Osteoblast (primary cell): ENCODE measurements around the gene FLACC1. TPM values are rescaled to one million over a fixed set of nuclear protein-coding genes. Genes with fewer than 3 reads are reported as not detected.

ENCODE experiments used
- DNase-seq: peaks from one replicate; pipeline ENCODE4 v3.0.0; 2011; ENCODE audit warnings: low spot score, mixed read lengths; ENCODE audit not compliant: insufficient read length; ENCODE audit errors: missing footprints
- H2AFZ ChIP-seq: 2 replicates; pipeline ENCODE4 v1.6.0; 2011; ENCODE audit warnings: mild to moderate bottlenecking, low read length
- H3K27ac ChIP-seq: 2 replicates; pipeline ENCODE4 v1.5.1; 2011; ENCODE audit warnings: mild to moderate bottlenecking, low read depth, low read length, moderate library complexity
- H3K27me3 ChIP-seq: 2 replicates; pipeline ENCODE4 v1.6.0; 2012; ENCODE audit warnings: mild to moderate bottlenecking, control low read depth, inconsistent platforms, low read length, moderate library complexity; ENCODE audit not compliant: insufficient read depth
- H3K36me3 ChIP-seq: 2 replicates; pipeline ENCODE4 v1.5.1; 2011; ENCODE audit warnings: mild to moderate bottlenecking, low read length, control low read depth, moderate library complexity; ENCODE audit not compliant: insufficient read depth
- H3K4me1 ChIP-seq: 2 replicates; pipeline ENCODE4 v1.5.1; 2011; ENCODE audit warnings: mild to moderate bottlenecking, low read length, control low read depth, moderate library complexity; ENCODE audit not compliant: insufficient read depth
- H3K4me2 ChIP-seq: 2 replicates; pipeline ENCODE4 v1.6.0; 2011; ENCODE audit warnings: mild to moderate bottlenecking, low read length; ENCODE audit not compliant: insufficient read depth
- H3K4me3 ChIP-seq: fragments of 200-600 bp; sonication (generic); 3 replicates; pipeline ENCODE4 v1.5.1; 2012; ENCODE audit warnings: mild to moderate bottlenecking, low read length, inconsistent platforms; ENCODE audit not compliant: insufficient read depth
- H3K79me2 ChIP-seq: 2 replicates; pipeline ENCODE4 v1.6.0; 2012; ENCODE audit warnings: mild to moderate bottlenecking, low read length, control low read depth, inconsistent platforms; ENCODE audit not compliant: insufficient read depth
- H3K9me3 ChIP-seq: 2 replicates; pipeline ENCODE4 v1.5.1; 2011; ENCODE audit warnings: low read depth, low read length, control low read depth
- H4K20me1 ChIP-seq: 2 replicates; pipeline ENCODE4 v1.6.0; 2012; ENCODE audit warnings: mild to moderate bottlenecking, low read length, control low read depth; ENCODE audit not compliant: insufficient read depth
- total RNA-seq: library from RNA; depleted of rRNA; stranded (reverse); fragments of >200 nt; gene quantifications from 2 replicates; pipeline ENCODE4 v1.2.3, GENCODE V29; 2012
- TF ChIP-seq, protein P1 (sequence below): IDR thresholded peaks from 2 replicates; pipeline ENCODE4 v1.5.1; 2011; ENCODE audit warnings: mild to moderate bottlenecking, low read depth, low read length, moderate library complexity; ENCODE audit errors: extremely low read depth

The FLACC1 gene
- total RNA-seq, 1 donor: 0.72 TPM

DNA sequence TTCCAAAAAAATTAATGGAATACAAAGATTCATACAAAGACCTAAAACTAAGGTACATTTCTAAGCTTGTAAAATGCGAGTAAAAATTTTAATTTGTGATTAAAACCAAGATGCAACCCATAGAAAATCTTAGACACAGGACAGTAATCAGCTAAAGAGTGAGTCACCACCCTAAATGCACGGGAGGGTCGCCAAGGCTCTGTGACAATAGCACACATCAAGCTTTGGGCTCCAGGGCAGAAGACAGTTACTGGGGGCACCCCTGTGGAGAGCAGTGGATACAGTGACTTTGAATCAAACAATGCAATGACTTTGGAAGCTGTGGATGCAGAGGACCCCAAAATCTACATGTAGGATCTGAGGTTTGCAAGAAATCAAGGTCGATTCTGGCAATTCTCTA is 7.5 kb downstream of the FLACC1 start:
- Histone ChIP-seq H3K9me3 (no peaks in the 10 kb centered on the region), H4K20me1 (no peaks in the 10 kb centered on the region), H3K79me2 (no peaks in the 10 kb centered on the region), H3K27ac (no peak overlapping the region), H3K36me3 (no peaks in the 10 kb centered on the region), H3K4me3 (no peak overlapping the region), H3K4me2 (no peak overlapping the region), H2AFZ (no peak overlapping the region), H3K27me3 (no peaks in the 10 kb centered on the region), H3K4me1 (no peaks in the 10 kb centered on the region)
- TF ChIP-seq, protein P1, sequence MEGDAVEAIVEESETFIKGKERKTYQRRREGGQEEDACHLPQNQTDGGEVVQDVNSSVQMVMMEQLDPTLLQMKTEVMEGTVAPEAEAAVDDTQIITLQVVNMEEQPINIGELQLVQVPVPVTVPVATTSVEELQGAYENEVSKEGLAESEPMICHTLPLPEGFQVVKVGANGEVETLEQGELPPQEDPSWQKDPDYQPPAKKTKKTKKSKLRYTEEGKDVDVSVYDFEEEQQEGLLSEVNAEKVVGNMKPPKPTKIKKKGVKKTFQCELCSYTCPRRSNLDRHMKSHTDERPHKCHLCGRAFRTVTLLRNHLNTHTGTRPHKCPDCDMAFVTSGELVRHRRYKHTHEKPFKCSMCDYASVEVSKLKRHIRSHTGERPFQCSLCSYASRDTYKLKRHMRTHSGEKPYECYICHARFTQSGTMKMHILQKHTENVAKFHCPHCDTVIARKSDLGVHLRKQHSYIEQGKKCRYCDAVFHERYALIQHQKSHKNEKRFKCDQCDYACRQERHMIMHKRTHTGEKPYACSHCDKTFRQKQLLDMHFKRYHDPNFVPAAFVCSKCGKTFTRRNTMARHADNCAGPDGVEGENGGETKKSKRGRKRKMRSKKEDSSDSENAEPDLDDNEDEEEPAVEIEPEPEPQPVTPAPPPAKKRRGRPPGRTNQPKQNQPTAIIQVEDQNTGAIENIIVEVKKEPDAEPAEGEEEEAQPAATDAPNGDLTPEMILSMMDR: no peak
- DNase-seq: no peak

DNA sequence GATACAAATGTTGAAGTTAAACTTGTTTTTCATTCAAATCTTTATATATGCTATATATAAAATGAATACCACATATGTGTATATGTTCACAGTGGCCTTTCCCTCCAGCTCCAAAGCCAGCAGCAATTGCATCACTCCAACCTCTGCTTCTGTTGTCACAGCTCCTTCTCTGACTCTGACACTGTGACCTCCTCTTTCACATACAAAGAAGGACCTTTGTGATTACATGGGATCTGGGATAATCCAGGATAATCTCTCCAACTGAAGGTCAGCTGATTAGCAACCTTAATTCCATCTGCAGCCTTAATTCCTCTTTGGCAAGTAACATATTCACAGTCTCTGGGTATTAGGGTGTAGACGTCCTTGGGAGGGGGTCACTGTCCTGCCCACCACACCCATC is 8.4 kb downstream of the FLACC1 start:
- Histone ChIP-seq H3K9me3 (no peaks in the 10 kb centered on the region), H3K27ac (no peak overlapping the region), H2AFZ (no peak overlapping the region), H3K4me3 (no peak overlapping the region), H4K20me1 (no peaks in the 10 kb centered on the region), H3K4me1 (no peaks in the 10 kb centered on the region), H3K4me2 (no peak overlapping the region), H3K79me2 (no peaks in the 10 kb centered on the region), H3K27me3 (no peaks in the 10 kb centered on the region), H3K36me3 (no peaks in the 10 kb centered on the region)
- DNase-seq: no peak
- TF ChIP-seq, protein P1: no peak

DNA sequence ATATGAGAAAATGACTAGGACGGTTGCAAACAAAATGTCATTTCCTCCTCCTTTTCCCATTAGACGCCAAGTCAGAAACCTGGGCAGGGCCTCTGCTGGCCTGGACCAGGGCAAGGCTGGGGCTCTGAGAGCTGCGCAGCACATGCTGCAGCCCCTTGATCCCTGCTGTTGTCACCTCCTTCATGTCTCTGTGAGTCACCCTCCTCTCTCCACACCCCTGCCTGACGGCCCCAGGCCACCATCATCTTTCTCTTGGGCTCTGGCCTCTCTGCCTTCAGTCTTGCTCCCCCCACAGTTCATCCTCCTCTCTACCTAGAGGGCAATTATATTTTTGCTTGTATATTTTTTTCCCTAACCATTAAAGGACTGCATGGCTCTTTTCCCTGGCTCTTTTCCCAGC is 10.0 kb downstream of the FLACC1 start:
- TF ChIP-seq, protein P1: no peak

DNA sequence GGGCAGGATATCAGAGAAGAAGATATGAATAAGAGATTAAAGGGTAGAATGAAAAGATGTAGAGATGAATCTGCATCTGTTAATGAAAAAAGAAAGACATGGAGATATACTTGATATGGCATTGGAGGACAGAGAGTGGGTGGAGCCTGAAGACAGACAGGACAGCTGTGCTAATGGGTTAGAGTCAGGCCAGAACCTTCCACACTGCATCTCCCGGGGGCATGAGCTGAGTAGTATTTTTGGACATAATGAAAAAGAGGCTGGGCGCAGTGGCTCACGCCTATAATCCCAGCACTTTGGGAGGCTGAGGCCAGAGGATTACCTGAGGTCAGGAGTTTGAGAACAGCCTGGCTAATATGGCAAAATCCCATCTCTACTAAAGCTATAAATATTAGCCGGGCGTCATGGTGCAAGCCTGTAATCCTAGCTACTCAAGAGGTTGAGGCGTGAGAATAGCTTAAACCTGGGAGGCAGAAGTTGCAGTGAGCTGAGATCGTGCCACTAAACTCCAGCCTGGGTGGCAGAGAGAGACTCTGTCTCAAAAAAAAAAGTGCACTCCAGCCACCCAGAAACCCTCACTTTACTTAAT is 11.4 kb downstream of the FLACC1 start:
- no peak for DNase-seq
- no peak overlapping the region for H3K4me2 ChIP-seq
- H3K27ac ChIP-seq: no peak overlapping the region

More for the DNA sequence above, 10.0 kb downstream of the FLACC1 start:
- no peak overlapping the region for H2AFZ ChIP-seq
- no peak overlapping the region for H3K27ac ChIP-seq
- H3K9me3 ChIP-seq: no peaks in the 10 kb centered on the region
- H4K20me1 ChIP-seq: no peaks in the 10 kb centered on the region
- H3K27me3 ChIP-seq: no peaks in the 10 kb centered on the region
- H3K4me3 ChIP-seq: no peak overlapping the region
- no peak overlapping the region for H3K4me2 ChIP-seq
- H3K4me1 ChIP-seq: no peaks in the 10 kb centered on the region
- no peaks in the 10 kb centered on the region for H3K79me2 ChIP-seq
- DNase-seq: peak; percentile 18
- no peaks in the 10 kb centered on the region for H3K36me3 ChIP-seq

More for the DNA sequence above, 11.4 kb downstream of the FLACC1 start:
- Histone ChIP-seq H3K36me3 (no peaks in the 10 kb centered on the region), H3K9me3 (no peaks in the 10 kb centered on the region), H3K27me3 (no peaks in the 10 kb centered on the region), H3K4me1 (no peaks in the 10 kb centered on the region), H4K20me1 (no peaks in the 10 kb centered on the region), H3K4me3 (no peak overlapping the region), H3K79me2 (no peaks in the 10 kb centered on the region), H2AFZ (no peak overlapping the region)
- TF ChIP-seq, protein P1: no peak
